Activated CD4-positive, alpha-beta T cell treated with anti-CD3 and anti-CD28 coated beads for 24 hours (primary cell): ENCODE results near the gene SAMSN1.
A peak's percentile ranks its signal among the peaks of the same experiment; 100 is the strongest.

Experiments used
- DNase-seq, 2 donors: peaks; one replicate each; pipeline ENCODE4 v3.0.0-alpha.2; 2020; ENCODE audit warnings: low read depth in 2 of 2

Gene SAMSN1

GRCh38 chr21:14545906-14546480, at the start of gene SAMSN1:
Gene SAMSN1 (minus strand): TSS chr21:14546315. CDS start chr21:14546261, 54 bp downstream.
- DNase-seq: peak in 1 of 2 donors; percentile 38

GRCh38 chr21:14595449-14595848, 49.3 kb upstream of the SAMSN1 start:
- DNase-seq: no peak

- DNase-seq: no peak
These were observed 48.9 kb upstream of the SAMSN1 start for GRCh38 chr21:14594967-14595366.

- no peak for DNase-seq
These were observed 47.1 kb upstream of the SAMSN1 start for GRCh38 chr21:14593230-14593629.

GRCh38 chr21:14592296-14593000, 46.3 kb upstream of the SAMSN1 start:
- no peak for DNase-seq

- DNase-seq: no peak
These were observed 45.8 kb upstream of the SAMSN1 start for GRCh38 chr21:14591882-14592281.

- DNase-seq: no peak
These were observed 45.3 kb upstream of the SAMSN1 start for GRCh38 chr21:14591377-14591776.

- no peak for DNase-seq
These were observed 43.9 kb upstream of the SAMSN1 start for GRCh38 chr21:14589855-14590563.

GRCh38 chr21:14587266-14587665, 41.2 kb upstream of the SAMSN1 start:
- DNase-seq: no peak

GRCh38 chr21:14585122-14585521, 39.0 kb upstream of the SAMSN1 start:
- no peak for DNase-seq

GRCh38 chr21:14584357-14585095, 38.4 kb upstream of the SAMSN1 start:
- no peak for DNase-seq

GRCh38 chr21:14583629-14584255, 37.6 kb upstream of the SAMSN1 start:
- no peak for DNase-seq

- no peak for DNase-seq
These were observed 37.0 kb upstream of the SAMSN1 start for GRCh38 chr21:14582934-14583628.

GRCh38 chr21:14581902-14582457, 35.9 kb upstream of the SAMSN1 start:
- DNase-seq: peak in 1 of 2 donors; percentile 3

GRCh38 chr21:14573244-14573643, 27.1 kb upstream of the SAMSN1 start:
- no peak for DNase-seq

- DNase-seq: no peak
These were observed 26.2 kb upstream of the SAMSN1 start for GRCh38 chr21:14572204-14572780.

GRCh38 chr21:14569868-14570267, 23.8 kb upstream of the SAMSN1 start:
- no peak for DNase-seq

- no peak for DNase-seq
These were observed 23.0 kb upstream of the SAMSN1 start for GRCh38 chr21:14569026-14569621.

- DNase-seq: no peak
These were observed 21.5 kb upstream of the SAMSN1 start for GRCh38 chr21:14567331-14568279.
